WTC11 (cell line): ENCODE measurements around the gene MAGEE1.

ENCODE experiments used
- CTCF ChIP-seq: fragments of 200-600 bp; IDR thresholded peaks from 2 replicates; pipeline ENCODE4 v1.8.0; 2022; ENCODE audit warnings: antibody characterized with exemption
- E2F4 ChIP-seq: sonication (generic); formaldehyde crosslinking; IDR thresholded peaks from 2 replicates; pipeline ENCODE4 v1.8.1; 2022; ENCODE audit warnings: low read depth, mild to moderate bottlenecking, moderate library complexity, missing genetic modification reagents, borderline replicate concordance
- E2F5 ChIP-seq: sonication (generic); formaldehyde crosslinking; IDR thresholded peaks from 2 replicates; pipeline ENCODE4 v1.8.1; 2022; ENCODE audit warnings: mild to moderate bottlenecking, moderate library complexity, missing genetic modification reagents
- ESRRA ChIP-seq: sonication (generic); formaldehyde crosslinking; IDR thresholded peaks from 2 replicates; pipeline ENCODE4 v1.8.1; 2022; ENCODE audit warnings: mild to moderate bottlenecking, missing genetic modification reagents, borderline replicate concordance
- JUN ChIP-seq: sonication (generic); formaldehyde crosslinking; IDR thresholded peaks from 2 replicates; pipeline ENCODE4 v1.8.0; 2023; ENCODE audit warnings: mild to moderate bottlenecking, missing genetic modification reagents
- MAX ChIP-seq: sonication (generic); formaldehyde crosslinking; IDR thresholded peaks from 2 replicates; pipeline ENCODE4 v1.8.0; 2022; ENCODE audit warnings: mild to moderate bottlenecking, missing genetic modification reagents
- NFYB ChIP-seq: sonication (generic); formaldehyde crosslinking; conservative IDR thresholded peaks from 2 replicates; pipeline ENCODE4 v1.8.0; 2022; ENCODE audit warnings: low read depth, missing genetic modification reagents
- SP1 ChIP-seq: sonication (generic); formaldehyde crosslinking; conservative IDR thresholded peaks from 2 replicates; pipeline ENCODE4 v1.8.1; 2022; ENCODE audit warnings: missing genetic modification reagents
- USF2 ChIP-seq: sonication (generic); formaldehyde crosslinking; IDR thresholded peaks from 2 replicates; pipeline ENCODE4 v1.8.1; 2023; ENCODE audit warnings: mild to moderate bottlenecking, missing genetic modification reagents, moderate library complexity
- ZNF121 ChIP-seq: sonication (generic); formaldehyde crosslinking; IDR thresholded peaks from 2 replicates; pipeline ENCODE4 v1.8.0; 2023; ENCODE audit warnings: missing genetic modification reagents

GRCh38 chrX:76439188-76439587 lies 11.7 kb downstream of the MAGEE1 start:
- no peak for TF ChIP-seq CTCF
- no peak for TF ChIP-seq E2F4 (CRISPR knock-in tag)
- TF ChIP-seq SP1, result no peak
- TF ChIP-seq ESRRA, result no peak
- no peak for TF ChIP-seq MAX (CRISPR knock-in tag)
- TF ChIP-seq NFYB (CRISPR knock-in tag), result no peak
- TF ChIP-seq USF2, result no peak
- TF ChIP-seq JUN (CRISPR knock-in tag), result no peak
- TF ChIP-seq E2F5 (CRISPR knock-in tag), result no peak
- no peak for TF ChIP-seq ZNF121 (CRISPR knock-in tag)
